Right renal cortex interstitium (tissue), 3 donors: ENCODE results near the gene PPT2. TPM values are rescaled to one million over a fixed set of nuclear protein-coding genes. Genes with fewer than 3 reads are reported as not detected.
A peak's percentile ranks its signal among the peaks of the same experiment; 100 is the strongest.
"Not testable (repeated sequence)": the region's sequence is repeated elsewhere in the genome, so short reads cannot be mapped to it uniquely, and the experiment has no call there.

Source experiments
- DNase-seq, 3 donors: peaks; one replicate each; pipeline ENCODE4 v3.0.0-alpha.2; 2013; ENCODE audit warnings: low read depth in 3 of 3, low spot score in 2 of 3
- polyA plus RNA-seq, 3 donors: library from polyadenylated mRNA; unstranded; fragments of 120-200 nt; gene quantifications; one replicate each; pipeline ENCODE4 v1.2.1, GENCODE V29; 2013; ENCODE audit not compliant: insufficient read length in 3 of 3

Gene PPT2
- polyA plus RNA-seq, 3 donors, result 28.5 to 32.0 (median 28.8) TPM

GRCh38 chr6:32126880-32127279 lies 27.1 kb upstream of the PPT2 start:
- DNase-seq, result no peak

GRCh38 chr6:32127409-32127716 lies 26.6 kb upstream of the PPT2 start:
- no peak for DNase-seq

GRCh38 chr6:32127717-32128592 lies 26.0 kb upstream of the PPT2 start, which contains the start of gene ATF6B:
TSS of gene ATF6B (minus strand) at chr6:32128246. CDS start at chr6:32128207, 39 bp downstream.
- DNase-seq, result peak; percentile 90 to 98 (median 97)

- DNase-seq, result no peak
These were observed 25.1 kb upstream of the PPT2 start for GRCh38 chr6:32128751-32129296.

- no peak for DNase-seq
These were observed 24.4 kb upstream of the PPT2 start for GRCh38 chr6:32129297-32130088.

GRCh38 chr6:32131439-32131948 lies 22.4 kb upstream of the PPT2 start:
- DNase-seq, result no peak

GRCh38 chr6:32132110-32132509 lies 21.8 kb upstream of the PPT2 start:
- no peak for DNase-seq

GRCh38 chr6:32133786-32134185 lies 20.2 kb upstream of the PPT2 start:
- no peak for DNase-seq

GRCh38 chr6:32137454-32137853 lies 16.5 kb upstream of the PPT2 start:
- DNase-seq, result no peak

GRCh38 chr6:32139590-32139989 lies 14.4 kb upstream of the PPT2 start:
- no peak for DNase-seq

GRCh38 chr6:32140420-32141046 lies 13.4 kb upstream of the PPT2 start:
- no peak for DNase-seq

GRCh38 chr6:32144238-32144637 lies 9.7 kb upstream of the PPT2 start:
- DNase-seq, result not testable (repeated sequence)

GRCh38 chr6:32146287-32146686 lies 7.7 kb upstream of the PPT2 start:
- DNase-seq, result no peak

- DNase-seq, result no peak
These were observed 7.3 kb upstream of the PPT2 start for GRCh38 chr6:32146687-32147086.

- DNase-seq, result no peak
These were observed 6.4 kb upstream of the PPT2 start for GRCh38 chr6:32147401-32148132.

- DNase-seq, result peak in 1 of 3 donors; percentile 61
These were observed 5.5 kb upstream of the PPT2 start for GRCh38 chr6:32148289-32149091.

- no peak for DNase-seq
These were observed 4.7 kb upstream of the PPT2 start for GRCh38 chr6:32149092-32149755.

- DNase-seq, result no peak
These were observed 3.7 kb upstream of the PPT2 start for GRCh38 chr6:32149932-32150870.
